GM18909 (cell line): ENCODE results near the gene DGKA.
"Not testable (repeated sequence)": the region's sequence is repeated elsewhere in the genome, so short reads cannot be mapped to it uniquely, and the experiment has no call there.

Source experiments
- ATAC-seq: cut with Tn5 transposase; IDR thresholded peaks from one replicate; pipeline ENCODE4 v1.9.1; 2021; ENCODE audit warnings: mild to moderate bottlenecking; ENCODE audit not compliant: unreplicated experiment, poor library complexity

DGKA gene

DNA sequence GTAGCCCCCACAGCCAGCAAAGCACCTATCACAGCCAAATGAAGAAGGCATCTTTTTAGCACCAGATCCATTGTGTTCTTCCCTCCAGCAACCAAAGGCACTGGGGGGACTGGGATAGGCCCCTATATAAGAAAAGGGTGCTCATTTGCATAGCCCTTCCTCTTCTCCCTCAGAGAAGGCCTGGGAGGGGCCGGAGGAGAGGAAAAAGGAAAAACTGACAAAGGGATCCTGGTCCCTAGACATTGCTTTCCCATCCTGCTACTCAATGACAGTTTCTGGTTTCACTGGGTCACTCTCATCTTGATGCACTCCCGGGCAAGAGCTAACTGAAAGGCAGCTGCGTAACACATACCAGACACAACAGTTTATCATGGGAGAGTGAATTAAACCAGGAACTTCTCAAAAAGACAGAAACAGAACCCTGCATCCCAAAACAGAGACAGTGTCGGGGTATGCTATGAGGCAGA lies 35.0 kb downstream of the DGKA start, which contains the start of gene PMEL:
PMEL (minus strand) TSS at position 102 of the 467 bp plus-strand sequence; CDS start at position 71, 31 bp downstream.
- ATAC-seq: no peak

DNA sequence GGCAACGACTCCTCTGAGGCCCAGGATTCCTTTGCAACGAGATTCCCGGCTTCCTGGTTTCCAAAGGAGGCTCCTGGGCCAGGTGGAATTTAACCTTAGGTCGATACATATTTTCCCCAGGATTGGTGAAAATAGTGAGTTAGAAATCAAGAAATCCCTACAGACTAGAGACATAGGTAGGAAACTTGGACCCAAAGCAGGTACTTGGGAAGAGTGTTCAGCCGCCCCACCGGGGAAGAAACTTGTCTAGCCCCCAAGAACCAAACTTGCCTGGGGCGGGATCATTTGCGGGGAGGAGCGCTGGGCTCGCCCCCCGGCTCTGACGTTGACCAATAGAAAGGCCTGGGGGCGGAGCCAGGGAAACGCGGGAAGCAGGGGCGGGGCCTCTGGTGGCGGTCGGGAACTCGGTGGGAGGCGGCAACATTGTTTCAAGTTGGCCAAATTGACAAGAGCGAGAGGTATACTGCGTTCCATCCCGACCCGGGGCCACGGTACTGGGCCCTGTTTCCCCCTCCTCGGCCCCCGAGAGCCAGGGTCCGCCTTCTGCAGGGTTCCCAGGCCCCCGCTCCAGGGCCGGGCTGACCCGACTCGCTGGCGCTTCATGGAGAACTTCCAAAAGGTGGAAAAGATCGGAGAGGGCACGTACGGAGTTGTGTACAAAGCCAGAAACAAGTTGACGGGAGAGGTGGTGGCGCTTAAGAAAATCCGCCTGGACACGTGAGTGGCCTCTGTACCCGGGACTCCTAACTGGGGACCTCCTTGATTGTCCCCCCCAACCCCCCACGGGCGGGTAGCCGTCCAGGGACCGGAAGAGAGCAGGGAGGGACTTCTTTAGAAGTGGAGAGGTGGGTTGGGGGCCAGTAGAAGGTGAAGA lies 35.7 kb downstream of the DGKA start, which contains the start of gene CDK2:
CDK2 (plus strand) TSS at position 423 of the 874 bp plus-strand sequence; CDS start at position 602, 179 bp downstream.
- peak; percentile 97 for ATAC-seq

DNA sequence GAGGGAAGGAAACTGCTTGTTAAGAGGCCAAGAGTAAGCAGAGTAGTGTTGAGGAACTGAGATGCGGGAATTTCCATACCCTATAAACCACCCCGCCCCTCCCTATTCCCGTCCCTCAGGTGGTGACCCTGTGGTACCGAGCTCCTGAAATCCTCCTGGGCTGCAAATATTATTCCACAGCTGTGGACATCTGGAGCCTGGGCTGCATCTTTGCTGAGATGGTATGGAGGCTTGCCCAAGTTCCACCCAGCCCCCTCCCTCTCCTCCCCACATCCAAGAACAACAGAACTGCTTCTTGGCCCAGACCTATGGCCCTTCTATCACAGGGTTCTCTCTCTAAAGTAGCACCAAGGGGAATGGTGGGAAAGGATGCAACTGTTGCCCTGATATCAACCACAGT lies 38.4 kb downstream of the DGKA start:
- ATAC-seq: no peak

DNA sequence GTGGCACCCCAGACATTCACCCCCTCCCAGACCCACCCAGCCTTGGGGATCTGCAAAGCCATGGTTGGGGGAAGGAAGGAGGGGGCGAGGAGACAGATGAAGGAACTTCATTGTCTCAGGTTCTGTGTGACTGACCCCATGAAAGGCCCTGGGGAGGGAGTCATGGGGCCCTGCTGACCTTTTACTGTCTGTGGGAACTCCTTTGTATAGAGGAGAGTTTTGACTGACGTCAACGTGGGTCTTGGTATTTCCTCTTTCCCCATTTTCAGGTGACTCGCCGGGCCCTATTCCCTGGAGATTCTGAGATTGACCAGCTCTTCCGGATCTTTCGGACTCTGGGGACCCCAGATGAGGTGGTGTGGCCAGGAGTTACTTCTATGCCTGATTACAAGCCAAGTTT lies 39.8 kb downstream of the DGKA start:
- ATAC-seq: no peak

DNA sequence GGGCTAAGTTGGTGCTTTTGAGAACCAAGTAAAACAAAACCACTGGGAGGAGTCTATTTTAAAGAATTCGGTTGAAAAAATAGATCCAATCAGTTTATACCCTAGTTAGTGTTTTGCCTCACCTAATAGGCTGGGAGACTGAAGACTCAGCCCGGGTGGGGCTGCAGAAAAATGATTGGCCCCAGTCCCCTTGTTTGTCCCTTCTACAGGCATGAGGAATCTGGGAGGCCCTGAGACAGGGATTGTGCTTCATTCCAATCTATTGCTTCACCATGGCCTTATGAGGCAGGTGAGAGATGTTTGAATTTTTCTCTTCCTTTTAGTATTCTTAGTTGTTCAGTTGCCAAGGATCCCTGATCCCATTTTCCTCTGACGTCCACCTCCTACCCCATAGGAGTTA lies 41.1 kb downstream of the DGKA start:
- no peak for ATAC-seq

DNA sequence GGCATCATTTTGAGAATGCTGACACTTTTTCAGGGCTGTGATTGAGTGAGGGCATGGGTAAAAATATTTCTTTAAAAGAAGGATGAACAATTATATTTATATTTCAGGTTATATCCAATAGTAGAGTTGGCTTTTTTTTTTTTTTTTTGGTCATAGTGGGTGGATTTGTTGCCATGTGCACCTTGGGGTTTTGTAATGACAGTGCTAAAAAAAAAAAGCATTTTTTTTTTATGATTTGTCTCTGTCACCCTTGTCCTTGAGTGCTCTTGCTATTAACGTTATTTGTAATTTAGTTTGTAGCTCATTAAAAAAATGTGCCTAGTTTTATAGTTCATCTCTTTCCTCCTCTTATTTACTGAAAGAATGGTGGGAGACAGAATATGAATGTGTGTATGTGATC lies 41.5 kb downstream of the DGKA start:
- ATAC-seq: no peak

DNA sequence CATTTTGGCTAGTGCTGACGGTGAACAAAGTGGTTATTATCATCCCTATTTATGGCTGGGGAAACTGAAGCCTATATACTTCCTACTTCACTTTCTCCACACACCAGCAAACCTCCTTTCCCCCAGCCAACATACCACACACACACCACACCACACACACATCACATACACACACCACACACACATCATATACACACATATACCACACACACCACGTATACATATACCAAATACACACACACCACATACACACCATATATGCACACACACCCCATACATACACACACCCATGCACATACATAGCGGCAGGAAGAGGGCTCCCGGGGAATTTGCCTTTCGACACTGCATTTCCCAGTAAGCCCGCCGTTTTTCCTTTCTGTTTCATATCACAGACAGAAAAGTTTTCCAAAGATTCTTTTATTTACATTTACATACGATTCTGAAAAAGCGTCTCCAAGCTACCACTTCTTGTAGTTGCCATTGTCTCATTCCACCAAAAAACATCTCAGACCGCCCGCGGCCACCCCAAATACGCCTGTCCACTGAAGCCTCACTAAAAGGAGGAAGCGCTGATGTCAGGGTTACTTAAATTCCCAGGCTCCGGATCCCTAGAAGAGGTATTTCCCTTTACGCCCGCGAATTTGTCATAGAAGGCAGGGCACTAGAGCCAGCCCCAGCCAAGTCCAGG lies 42.1 kb downstream of the DGKA start:
- ATAC-seq: no peak

DNA sequence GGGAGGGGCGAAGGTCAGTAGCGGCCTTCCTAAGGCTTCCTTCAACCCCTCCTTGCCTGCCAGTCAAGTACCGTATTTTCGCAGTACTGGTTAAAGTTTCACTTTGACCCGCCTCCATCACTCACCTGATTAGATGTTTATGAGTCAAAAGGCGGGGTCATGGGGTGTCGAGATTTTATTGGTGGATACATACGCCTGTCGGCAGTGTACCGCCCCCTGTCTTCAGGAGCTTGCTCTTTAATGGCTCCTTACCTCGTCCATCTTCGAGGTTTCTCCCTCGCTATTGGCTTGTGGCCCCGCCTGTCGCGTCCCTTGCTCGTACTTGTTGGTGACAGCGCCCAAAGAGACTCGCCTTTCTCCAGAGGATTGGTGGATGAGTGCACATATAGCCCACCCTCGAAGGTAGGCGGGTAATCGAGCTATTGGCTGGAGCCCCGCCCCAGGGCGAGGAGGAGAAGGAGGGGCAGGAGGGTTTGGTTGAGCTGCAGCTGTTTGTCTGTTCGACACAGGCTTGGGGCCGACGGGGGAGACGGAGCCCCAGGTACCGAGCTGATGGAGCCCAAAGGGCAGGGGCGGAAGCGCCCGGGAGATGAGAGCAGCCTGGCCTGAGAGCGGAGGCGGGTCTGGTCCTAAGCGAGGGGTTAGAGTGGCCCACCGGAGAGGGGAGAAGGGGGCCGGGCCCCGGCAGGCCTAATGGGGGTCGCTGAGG lies 42.8 kb downstream of the DGKA start, which contains the start of gene RAB5B:
RAB5B (plus strand) TSS at position 480 of the 709 bp plus-strand sequence. CDS start 12,883 bp downstream, outside the sequence.
- peak; percentile 94 for ATAC-seq

DNA sequence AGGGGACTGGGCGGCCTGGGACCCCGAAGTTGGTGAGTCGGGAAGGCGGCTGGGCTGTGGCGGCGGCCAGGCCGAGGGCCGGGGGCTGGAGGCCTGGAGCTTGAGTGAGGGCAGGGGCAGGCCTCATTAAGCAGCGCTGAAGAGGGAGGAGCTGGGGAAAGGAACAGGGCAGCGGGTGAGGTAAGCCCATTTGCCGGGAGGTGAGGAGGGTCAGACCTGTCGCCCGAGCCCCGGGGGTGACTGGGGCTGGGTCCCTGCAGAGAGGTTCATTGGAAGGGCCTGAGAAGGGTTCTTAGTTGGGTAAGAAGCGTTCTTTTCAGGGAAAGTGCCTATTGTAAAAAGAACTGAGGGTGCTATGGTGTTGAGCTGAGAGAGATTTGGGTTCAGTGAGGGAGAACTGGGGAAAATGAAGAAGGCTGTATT lies 43.4 kb downstream of the DGKA start:
- ATAC-seq: peak; percentile 15

DNA sequence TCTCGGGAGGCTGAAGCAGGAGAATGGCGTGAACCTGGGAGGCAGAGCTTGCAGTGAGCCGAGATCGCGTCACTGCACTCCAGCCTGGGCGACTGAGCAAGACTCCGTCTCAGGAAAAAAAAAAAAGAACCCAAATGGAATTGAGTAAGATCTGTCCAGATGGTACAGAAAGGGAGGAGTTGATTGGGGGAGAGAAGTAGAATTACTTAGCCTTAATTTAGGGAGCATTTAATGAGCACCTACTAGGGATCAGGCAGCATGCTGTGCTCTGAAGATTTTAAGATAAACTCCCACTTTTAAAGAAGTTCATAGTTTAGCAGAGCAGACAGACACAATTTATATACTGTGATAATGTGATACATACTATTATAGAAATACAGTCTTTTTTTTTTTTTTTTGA lies 47.4 kb downstream of the DGKA start:
- ATAC-seq: no peak

DNA sequence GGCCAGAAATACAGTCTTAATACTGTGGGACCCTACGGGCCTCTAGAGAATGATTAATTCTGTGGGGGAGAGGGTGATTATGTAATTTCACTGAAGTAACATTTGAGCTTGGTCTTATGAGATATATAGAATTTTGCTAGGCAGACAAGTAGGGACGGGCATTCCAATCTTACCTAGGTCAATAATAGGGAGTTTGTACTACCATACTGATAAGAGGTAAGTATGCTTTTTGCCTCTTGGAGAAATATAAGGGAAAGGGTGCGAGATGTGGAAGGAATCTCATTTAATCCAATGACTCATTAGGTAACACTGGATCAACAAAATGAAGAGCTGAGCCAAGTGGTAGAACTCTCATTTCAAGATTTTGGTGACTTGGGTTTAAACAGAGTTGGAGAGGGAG lies 48.1 kb downstream of the DGKA start:
- no peak for ATAC-seq

DNA sequence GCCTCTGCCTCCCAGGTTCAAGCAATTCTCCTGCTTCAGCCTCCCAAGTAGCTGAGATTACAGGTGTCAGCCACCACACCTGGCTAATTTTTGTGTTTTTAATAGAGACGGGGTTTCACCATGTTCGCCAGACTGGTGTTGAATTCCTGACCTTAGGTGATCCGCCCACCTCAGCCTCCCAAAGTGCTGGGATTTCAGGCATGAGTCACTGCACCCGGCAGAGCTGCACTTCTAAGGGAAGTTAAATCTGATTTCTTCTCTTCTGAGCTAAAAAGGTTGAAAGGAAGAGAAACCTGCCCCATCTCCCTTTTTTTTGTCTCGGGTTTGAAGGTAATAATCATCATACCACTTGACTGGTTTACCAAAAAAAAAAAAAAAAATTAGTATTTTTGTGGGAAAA lies 50.9 kb downstream of the DGKA start:
- not testable (repeated sequence) for ATAC-seq

DNA sequence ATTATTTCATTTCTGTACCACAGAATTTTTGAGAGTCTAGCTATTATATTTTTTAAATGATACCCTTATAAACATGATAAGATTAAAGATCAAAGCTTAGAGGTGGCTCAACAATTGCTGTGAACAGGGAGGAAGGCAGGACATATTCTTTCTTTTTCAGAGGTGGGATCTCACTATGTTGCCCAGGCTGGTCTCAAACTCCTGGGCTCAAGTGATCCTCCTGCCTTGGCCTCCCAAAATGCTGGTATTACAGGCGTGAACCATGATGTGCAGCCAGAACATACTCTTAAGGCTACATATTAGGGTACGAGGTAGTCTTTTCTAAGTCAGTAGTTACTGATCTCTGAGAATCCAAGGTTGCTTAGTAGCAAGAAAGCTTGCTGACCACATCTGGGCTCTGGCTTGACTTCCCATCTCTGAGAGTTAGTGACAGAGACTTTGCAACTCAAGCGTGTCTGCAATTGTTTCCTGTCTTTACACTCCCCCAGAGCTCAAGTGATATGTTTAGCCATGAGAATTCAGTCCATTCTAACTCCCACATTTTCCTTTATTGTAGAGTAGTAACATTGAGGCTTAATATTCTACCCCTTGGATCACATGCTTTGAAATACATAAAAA lies 51.5 kb downstream of the DGKA start:
- peak; percentile 88 for ATAC-seq

DNA sequence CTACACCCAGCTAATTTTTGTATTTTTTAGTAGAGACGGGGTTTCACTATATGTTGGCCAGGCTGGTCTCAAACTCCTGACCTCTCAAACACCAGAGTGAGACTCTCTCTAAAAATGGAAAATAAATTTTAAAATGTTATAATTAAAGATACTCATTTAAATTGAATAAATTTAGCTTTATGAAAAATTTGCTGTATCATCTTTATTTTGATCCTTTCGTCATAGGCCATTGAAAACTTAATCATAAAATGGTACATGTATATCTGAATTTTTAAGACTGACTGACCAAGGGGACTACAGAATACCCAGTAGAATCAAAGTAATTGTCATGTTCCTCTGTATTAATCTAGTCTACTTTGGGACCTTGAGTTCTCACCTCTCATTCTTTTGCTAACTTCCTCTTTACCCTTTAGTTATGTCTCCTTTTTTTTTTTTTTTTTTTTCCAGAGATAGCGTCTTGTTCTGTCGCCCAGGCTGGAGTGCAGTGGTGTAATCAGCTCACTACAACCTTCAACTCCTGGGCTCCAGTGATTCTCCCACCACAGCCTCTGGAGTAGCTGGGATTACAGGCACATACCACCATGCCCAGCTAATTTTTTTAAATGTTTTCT lies 52.4 kb downstream of the DGKA start:
- no peak for ATAC-seq

DNA sequence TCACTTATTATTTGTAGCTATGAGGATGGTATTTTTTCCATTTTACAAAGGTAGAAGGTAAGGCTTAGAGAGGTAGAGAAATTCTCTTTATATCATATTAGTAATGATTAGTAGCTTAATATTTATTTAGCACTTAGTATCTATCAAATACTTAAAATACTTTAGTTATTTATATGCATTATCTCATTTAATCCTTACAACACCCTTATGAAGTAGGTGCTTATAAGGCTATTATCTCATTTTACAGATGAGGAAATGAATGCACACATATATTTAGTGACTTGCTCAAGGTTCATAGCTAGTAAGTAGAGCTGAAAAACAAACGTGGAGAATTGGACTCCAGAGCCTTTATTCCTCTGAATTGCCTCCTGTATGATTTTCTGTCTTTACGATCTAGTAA lies 53.9 kb downstream of the DGKA start:
- ATAC-seq: no peak

DNA sequence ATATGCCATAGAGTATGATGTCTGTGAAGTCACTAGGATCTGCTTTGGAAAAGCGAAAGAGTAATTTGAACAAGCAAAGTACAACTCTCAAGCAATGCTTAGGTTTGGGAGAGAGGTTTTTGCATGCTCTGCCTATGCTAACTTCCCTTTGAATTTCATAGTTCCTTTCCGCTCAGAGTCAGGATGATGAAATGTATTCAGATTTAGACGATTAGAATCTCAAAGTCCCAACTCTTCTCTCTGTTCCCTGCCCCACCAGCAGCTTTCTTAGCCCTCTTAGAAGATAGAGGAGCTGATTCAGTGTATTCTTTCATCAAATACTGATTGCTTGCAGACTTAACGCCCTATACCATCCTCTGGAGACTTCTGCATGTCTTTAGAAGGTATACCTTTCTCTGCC lies 54.4 kb downstream of the DGKA start:
- no peak for ATAC-seq

DNA sequence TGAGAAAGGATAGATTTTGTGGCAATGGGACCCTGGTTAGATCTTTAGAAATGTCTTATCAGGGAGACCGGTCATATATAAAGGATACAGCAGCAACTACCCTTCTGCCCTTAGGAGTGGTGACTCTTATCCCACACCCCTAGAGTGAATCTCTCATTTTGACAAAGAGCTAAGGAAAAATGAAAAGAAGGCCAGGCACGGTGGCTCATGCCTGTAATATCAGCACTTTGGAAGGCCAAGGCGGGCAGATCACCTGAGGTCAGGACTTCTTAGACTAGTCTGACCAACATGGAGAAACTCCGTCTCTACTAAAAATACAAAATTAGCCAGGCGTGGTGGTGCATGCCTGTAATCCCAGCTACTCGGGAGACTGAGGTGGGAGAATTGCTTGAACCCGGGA lies 55.0 kb downstream of the DGKA start:
- not testable (repeated sequence) for ATAC-seq

DNA sequence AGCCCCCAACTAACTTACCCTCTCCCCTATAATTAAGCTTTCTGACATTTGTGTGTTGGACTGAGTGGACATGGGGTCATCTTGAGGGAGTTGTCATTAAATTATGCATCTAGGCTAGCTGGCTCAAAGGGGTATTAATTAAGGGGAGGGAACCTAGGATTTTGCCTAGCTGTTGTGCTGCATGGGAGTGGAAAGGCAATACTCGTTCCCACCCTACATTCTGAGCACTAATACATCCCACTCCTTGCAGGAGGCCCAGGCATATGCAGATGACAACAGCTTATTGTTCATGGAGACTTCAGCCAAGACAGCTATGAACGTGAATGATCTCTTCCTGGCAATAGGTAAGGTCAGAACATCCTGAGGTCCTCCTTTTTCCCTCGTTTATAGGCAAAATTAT lies 60.1 kb downstream of the DGKA start:
- ATAC-seq: no peak

DNA sequence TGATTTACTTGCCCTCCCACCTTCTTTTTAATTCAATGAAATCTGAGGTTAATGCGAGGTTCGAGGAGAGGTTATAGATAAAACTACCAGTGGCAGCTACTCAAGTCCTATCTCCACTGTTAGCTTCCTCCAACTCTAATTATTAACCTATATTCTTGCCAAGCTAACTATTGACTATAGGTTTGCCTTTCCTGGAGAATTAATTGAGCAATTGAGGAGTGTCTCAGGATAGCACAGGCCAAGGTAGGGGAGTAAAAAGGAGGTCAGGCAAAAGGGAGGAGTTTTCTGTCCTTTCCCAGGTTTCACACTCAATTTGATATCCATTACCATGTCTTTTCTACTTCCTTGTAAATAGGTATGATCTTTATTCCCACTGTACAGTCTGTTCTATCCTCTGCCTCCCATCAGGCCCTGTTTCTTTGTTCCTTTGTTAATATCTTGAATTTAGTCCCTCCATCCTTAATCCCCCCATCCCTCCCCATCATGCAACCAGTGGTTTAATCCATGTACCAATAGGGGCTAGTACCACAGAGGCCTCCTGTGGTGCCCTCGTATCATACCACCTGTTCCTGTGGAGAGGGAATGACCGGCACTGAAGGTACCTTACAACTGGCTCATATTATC lies 62.4 kb downstream of the DGKA start:
- no peak for ATAC-seq
